ENCODE data around the gene TRMT2A.
"Not testable (repeated sequence)": the region's sequence is repeated elsewhere in the genome, so short reads cannot be mapped to it uniquely, and the experiment has no call there.

The TRMT2A gene

GRCh38 chr22:20084547-20085413 lies 32.2 kb downstream of the TRMT2A start:
- no peak for DNase-seq

DNA sequence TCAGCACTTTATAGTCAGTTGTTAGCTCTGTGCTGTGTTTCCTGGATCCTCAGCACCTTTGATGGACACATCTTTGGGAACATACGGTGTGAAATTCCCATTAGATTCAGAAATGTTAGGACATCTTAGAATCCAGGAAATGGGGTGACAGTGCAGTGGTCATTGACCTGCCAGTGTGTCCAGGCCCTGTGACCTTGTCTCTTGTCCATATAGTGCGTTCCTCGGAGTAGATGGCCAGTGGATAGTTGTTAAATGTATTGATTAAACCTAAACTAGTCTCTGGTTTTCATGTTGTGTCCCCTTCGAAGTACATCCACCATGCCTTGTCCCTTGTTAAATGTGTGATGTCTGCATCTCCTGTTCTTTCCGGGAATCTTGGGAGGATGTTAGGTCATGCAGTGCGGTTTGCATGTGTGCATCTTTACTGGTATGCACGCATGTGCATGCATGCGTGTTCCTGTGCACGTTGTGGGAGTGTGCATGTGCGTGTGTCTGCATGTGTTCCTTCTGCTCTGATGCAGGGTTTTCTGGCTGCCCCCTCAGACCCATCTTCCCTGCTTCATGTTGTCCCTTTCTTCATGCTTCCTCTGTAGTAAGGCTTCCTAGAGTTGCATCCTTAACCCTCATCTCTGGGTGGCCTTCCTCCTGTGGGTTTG lies 33.0 kb downstream of the TRMT2A start:
- no peak for DNase-seq

DNA sequence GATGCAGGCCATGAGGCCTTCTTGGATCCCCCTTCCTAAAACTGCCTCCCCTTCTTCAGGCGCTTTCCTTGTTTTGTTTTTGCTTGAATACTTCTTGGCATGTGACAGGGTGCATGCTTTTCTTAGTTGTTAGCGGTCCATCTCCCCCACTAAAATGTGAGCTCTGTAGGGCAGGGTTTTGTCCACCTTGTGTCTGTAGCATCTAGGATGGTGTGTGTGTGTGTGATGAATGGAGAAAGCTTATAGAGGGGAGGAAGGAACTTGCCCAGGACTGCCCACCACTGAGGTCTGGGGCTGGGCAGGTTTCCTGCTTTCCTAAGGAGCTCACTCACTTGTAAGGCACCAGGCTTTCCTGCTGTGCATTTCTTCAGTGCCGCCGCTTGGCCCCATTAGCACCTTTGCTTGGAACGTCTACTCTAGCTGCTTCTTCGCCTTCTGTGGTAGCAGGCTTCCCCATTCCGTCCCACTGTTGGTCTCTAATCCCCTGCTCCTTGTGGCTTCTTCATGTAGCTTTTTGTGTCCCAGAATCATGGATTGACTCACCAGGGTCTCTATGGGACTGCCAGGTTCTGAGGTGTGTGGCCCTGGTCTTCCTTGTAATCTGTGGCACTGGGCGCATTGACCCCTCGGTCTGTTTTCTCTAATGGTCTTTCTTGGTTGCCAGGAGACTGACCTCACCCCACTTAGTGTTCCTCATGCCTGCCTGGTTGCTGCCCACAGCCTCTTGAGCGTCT lies 33.7 kb downstream of the TRMT2A start:
- DNase-seq = no peak

- no peak for DNase-seq
Observed at GRCh38 chr22:20080776-20081654, 36.0 kb downstream of the TRMT2A start.

DNA sequence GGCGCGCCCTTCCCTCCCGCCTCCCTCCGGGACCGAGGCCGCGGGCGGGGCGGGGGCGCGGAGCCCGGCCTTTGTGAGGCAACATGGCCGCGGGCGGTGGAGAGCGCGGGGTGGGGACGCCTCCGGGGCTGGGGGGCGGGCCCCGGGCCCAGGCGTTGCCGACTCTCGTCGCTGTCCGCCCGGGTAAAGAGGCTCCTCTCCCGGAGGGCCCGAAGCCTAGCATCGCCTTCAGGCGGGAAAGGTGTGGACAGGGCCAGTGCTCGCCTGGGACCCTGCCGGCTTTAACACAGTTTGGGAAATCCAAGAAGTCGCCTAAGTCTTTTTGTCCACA lies 36.6 kb downstream of the TRMT2A start:
- peak; percentile 60 to 69 for DNase-seq

- peak; percentile 43 to 47 for DNase-seq
Observed at GRCh38 chr22:20079745-20080444, 37.1 kb downstream of the TRMT2A start, which contains the start of gene DGCR8. TSS of gene DGCR8 (plus strand) at chr22:20080241. CDS start at chr22:20085964, 5,723 bp downstream.

DNA sequence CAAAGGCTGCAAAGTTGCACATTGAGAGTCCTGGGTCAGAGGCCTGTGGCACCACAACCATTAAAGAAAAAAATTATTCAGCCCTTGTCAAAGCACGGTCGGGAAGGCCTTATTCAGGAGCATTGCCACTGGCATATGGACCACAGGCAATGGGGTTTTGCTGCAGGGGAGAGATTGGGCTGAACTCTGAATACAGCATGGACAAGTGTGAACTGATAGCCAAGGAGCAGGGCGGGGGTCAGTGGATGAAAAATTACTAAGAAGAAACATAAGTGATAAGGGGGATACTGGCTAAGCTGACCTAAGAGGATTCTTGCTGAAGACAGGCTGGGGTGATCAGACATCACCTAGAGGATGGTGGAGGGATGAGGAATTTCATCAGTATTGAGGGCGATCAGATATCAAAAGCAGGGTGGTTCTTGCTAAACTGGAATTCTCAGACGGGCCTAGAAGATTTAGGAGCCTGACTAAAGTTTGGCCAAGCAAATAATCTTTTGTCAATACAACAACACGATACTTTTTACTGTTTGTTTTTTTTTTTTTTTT lies 40.3 kb downstream of the TRMT2A start:
- no peak for DNase-seq

DNA sequence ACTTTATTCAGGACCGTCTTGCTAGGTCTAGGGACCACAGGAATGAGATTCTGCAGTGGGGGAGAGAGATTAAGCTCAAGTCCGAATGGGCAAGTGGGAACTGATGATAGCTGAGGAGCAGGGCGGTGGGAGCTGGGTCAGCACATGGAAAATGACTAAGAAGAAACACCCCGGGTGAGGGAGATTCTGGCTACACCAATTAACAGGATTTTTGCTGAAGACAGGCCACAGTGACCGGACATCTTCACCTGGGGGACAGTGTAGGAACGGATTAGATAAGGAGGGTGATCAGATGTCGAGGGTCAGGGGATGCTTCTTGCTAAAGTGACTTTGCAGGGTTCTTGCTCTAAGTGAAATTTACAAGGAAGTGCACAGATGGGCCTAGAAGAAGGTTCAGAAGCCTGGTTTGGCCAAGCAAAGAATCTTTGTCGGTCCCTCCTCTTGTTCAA lies 45.5 kb downstream of the TRMT2A start:
- DNase-seq = no peak

DNA sequence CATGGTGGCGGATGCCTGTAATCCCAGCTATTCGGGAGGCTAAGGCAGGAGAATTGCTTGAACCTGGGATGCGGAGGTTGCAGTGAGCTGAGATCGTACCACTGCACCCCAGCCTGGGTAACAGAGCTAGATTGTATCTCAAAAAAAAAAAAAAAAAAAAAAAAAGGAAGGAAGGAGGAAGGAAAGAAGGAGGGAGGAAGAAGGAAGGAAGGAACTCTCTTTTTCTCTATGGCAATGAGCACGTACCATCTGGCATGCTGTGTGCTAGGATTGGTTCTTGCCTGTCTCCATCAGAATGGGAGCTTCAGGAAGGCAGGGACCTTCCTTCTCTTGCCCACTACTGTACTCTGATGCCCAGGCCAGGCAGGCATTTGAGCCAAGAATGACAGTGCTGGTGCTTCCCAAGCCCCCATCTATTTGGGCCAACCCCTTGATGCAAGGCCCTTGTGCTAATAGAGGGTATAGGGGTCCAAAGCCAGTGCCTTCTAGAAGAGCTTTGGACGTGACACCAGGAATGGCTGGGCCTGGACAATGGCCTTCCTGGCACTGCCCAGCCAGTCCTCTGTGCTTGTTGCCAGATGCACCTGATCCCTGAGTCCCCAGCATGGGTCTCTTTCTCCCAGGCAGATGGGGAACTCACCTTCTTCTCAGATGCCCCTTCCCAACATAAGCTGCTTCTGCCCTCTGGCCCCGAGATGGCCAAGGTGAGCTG lies 47.5 kb downstream of the TRMT2A start:
- no peak for DNase-seq

DNA sequence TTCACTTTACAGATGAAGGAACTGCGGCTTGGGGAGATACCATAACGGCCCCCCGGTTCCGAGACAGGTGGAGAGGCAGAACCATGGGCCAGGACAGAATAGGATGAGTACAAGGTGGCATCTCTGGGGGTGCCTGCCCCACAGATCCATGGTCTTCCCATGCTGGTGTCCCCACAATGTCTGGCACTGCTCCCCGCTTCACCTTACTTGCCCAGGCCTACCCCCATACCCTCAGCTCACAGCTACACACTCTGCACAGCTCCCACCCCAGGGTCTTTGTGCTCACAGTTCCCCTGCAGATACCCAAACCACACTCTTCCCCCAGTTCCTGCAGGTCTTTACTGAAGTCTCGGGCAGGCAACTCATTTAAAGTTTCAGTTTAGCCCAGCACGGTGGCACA lies 48.4 kb downstream of the TRMT2A start:
- no peak for DNase-seq

DNA sequence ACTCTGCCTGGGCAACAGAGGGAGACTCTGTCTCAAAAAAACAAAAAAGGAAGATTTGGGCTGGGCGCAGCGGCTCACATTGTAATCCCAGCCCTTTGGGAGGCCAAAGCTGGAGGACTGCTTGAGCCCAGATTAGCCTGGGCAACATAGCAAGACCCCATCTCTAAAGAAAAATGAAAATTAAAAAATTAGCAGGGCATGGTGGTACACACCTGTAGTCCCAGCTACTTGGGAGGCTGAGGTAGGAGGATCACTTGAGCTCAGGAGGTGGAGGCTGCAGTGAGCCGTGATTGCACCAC lies 49.7 kb downstream of the TRMT2A start:
- not testable (repeated sequence) for DNase-seq

DNA sequence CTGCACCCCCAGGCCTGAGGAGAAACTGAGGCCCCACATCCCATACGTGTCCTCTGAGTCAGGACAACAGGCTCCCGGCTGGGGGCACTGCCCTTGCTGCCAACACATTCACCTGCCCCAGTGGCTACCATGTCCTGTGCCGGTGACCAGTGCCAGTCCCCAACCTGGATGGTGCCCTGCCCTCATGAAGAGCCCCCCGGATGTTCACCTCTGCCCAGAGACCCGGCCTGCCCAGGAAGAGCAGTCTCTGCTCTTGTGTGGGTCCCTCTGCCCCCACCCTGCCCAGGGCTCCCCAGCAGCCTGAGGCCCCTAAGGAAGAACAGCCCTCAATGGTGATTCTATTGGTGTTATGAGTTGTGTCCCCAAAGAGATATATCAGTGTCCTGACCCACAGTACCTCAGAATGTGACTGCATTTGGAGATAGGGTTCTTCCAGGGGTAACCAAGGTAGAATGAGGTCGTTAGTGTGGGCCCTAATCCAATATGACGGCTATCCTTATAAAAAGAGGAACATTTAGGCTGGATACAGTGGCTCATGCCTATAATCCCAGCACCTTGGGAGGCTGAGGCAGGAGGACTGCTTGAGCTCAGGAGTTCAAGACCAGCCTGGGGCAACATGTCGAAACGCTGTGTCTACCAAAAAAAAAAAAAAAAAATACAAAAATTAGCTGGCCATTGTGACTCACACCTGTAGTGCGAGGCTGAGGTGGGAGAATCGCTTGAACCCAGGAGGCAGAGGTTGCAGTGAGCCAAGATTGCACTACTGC lies 50.2 kb downstream of the TRMT2A start:
- no peak for DNase-seq

DNA sequence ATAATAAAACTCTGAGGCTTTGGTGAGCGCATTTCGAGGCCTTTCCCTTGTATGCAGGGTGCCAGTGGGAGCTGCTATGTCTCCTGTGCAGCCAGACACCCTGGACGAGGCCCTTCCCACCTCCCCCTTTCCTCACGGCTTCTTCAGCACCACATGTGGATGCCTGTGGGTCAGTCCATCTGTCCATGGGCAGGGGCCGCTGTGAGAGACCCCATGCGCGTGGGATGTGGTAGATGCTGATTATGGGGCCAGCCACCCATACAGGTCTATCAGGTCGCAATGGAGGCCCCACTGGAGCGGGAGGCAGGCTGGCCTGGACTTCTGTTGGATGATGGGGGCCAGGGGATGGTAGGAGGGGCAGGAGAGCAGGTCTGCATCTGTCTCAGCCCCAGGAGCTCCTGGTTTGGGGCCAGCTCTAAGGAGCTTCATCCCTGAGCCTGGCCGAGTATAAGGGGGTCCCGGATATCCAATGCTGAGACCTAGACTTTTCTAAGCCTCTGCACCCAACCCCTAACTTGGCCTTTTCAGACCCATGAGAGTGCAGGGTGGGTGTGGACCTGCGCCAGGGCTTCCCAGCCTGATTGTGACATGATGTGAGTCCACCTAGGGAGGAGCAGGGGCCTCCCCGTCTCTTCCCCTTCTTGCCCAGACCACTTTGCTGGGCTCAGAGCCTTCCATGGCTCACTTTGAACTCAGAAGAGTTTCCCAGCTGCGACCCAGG lies 51.0 kb downstream of the TRMT2A start:
- no peak for DNase-seq

DNA sequence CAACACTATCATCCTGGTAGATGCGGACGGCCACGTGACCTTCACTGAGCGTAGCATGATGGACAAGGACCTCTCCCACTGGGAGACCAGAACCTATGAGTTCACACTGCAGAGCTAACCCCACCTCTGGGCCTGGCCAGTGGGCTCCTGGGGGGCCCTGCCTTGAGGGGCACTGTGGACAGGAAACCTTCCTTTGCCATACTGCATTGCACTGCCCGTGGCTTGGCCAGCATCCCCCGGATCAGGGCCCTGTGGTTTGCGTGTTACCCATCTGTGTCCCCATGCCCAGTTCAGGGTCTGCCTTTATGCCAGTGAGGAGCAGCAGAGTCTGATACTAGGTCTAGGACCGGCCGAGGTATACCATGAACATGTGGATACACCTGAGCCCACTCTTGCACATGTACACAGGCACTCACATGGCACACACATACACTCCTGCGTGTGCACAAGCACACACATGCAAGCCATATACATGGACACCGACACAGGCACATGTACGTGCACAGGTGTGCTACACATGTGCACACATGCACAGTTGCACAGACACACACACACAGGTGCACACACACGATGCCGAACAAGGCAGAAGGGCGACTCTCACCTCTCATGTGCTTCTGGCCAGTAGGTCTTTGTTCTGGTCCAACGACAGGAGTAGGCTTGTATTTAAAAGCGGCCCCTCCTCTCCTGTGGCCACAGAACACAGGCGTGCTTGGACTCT lies 52.3 kb downstream of the TRMT2A start:
- no peak for DNase-seq

- no peak for DNase-seq
Observed at GRCh38 chr22:20064140-20064480, 52.9 kb downstream of the TRMT2A start.

DNA sequence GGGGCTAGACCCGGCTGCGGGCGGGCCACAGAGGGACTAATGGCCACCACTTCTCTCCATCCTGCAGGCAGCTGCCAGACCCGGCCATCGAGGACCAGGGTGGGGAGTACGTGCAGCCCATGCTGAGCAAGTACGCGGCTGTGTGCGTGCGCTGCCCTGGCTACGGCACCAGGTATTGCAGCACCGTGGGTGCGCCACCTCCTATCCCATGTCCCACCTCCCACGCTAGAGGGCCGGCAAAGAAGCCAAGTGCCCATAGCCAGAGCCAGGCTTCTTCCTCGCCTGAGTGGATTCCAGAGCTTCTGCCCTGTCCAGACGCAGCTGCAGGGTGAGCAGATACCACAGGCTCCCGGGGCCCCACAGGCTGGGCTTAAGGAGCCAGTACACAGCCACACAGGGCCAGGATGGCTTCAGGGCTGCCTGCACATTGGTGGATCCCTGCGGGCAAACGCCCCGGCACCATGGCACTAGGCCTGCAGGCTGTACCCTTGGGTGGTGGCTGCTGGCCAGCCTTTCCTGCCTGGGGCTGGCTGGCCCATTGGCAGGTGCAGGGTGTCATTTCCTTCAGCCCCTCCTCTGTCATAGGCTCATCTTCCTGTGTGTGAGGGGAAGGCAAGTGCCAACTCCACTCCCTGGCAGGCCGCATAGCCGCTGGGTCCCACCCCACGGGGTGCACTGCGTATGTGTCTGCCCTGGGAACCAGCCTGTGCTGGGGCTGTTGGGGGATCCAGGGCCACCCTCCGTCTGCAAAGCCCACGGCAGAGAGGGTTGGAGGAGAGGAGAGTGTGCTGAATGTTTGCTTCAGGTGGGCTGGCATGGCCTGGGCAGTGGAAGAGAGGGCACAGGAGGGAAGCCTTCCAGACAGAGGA lies 53.5 kb downstream of the TRMT2A start:
- no peak for DNase-seq

DNA sequence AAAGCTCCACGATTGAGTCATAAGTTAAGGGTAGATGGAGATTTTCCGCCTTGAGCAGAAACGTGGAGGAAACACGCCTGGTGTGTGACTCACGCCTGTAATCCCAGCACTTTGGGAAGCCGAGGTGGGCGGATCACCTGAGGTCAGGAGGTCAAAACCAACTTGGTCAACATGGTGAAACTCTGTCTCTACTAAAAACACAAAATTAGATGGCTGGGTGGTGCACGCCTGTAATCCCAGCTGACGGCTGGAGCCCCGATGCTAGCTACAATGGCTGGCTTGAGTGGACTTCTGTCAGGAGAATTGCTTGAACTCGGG lies 54.3 kb downstream of the TRMT2A start:
- DNase-seq = no peak

DNA sequence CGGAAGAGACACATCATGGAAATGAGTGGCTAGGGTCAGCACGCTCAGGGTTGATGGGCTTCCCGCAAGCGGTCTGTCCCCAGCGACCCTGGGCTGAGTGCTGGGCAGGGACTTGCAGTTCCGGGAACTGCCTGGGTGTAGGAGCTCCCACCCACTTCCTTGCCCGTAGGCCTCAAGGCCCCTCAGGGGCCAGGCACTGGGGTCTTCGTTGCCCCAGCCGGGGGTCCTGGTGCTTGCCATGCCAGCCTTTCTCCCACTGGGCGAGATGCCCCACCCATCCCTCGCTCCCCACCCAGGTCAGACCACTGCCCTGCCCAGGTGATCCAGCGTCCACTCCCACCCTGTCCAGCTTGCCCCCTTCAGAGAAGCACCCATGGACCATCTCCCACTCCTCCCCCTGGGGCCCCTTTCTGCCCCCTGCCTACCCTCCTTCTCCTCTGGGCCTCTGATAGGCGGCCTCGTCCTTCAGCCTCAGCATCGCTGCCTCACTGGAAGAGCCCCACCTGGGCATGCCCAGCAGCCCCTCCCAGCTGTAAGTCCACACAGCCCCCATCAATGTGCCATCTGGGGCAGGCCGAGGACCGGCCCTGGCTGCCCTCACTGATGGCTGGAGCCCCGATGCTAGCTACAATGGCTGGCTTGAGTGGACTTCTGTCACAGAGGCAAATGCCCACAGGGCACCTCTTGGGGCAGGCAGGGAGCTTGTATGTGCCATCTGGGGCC lies 54.8 kb downstream of the TRMT2A start:
- no peak for DNase-seq

Measured in activated CD4-positive, alpha-beta T cell treated with anti-CD3 and anti-CD28 coated beads, Interleukin-2, amount 50 U/mL, for 4 hours (primary cell).